NCI-H2196 treated with DMSO at 0.1 percent for 48 hours (cell line): ENCODE data around the gene MRPL12.
A peak's percentile ranks its signal among the peaks of the same experiment; 100 is the strongest.

Experiments used
- DNase-seq: peaks from one replicate; lab custom pipeline; 2025; ENCODE audit not compliant: unreplicated experiment; lab: John Stamatoyannopoulos, UW

The MRPL12 gene

DNA sequence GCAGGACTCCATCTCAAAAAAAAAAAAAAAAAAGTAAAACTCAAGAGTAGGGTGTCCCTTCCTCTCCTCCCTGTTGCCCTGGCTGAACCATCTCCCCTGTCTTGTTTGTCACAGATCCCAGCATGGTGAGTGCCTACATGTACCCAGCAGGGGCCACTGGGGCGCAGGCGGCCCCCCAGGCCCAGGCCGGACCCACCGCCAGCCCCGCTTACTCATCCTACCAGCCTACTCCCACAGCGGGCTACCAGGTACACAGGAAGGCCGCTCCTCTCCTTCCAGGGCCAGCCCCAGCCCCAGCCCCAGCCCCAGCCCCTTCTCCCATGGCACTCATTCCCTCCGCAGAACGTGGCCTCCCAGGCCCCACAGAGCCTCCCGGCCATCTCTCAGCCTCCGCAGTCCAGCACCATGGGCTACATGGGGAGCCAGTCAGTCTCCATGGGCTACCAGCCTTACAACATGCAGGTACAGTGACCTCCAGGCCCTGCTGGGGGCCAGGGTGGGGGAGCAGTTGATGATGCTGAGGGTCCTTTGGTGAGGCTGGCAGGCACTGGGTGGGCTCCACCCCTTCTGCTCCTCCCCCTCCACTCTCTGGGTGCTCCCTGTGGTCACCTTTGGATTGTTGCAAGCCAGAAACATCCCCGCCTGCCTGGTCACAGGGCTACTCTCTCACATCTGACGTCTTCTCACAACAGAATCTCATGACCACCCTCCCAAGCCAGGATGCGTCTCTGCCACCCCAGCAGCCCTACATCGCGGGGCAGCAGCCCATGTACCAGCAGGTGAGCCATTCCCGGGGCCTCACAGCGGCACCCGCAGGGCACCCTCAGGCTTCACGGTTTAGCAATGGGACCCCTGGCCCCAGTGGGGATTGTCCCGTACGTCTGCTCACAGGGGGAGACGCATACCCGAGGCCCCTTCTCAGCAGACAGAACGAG lies 2.5 kb upstream of the MRPL12 start:
- no peak for DNase-seq

DNA sequence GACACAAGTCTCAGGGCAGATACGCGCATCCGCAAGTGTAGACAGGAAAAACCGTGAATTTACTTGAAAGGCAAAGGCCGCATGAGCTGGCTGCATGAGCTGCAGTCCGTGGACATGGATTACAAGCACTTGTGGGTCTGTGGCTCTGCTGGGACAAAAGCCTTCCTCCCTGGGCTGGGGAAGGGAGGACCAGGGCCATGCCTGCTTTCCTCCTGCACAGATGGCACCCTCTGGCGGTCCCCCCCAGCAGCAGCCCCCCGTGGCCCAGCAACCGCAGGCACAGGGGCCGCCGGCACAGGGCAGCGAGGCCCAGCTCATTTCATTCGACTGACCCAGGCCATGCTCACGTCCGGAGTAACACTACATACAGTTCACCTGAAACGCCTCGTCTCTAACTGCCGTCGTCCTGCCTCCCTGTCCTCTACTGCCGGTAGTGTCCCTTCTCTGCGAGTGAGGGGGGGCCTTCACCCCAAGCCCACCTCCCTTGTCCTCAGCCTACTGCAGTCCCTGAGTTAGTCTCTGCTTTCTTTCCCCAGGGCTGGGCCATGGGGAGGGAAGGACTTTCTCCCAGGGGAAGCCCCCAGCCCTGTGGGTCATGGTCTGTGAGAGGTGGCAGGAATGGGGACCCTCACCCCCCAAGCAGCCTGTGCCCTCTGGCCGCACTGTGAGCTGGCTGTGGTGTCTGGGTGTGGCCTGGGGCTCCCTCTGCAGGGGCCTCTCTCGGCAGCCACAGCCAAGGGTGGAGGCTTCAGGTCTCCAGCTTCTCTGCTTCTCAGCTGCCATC lies 1.7 kb upstream of the MRPL12 start:
- DNase-seq, result no peak

DNA sequence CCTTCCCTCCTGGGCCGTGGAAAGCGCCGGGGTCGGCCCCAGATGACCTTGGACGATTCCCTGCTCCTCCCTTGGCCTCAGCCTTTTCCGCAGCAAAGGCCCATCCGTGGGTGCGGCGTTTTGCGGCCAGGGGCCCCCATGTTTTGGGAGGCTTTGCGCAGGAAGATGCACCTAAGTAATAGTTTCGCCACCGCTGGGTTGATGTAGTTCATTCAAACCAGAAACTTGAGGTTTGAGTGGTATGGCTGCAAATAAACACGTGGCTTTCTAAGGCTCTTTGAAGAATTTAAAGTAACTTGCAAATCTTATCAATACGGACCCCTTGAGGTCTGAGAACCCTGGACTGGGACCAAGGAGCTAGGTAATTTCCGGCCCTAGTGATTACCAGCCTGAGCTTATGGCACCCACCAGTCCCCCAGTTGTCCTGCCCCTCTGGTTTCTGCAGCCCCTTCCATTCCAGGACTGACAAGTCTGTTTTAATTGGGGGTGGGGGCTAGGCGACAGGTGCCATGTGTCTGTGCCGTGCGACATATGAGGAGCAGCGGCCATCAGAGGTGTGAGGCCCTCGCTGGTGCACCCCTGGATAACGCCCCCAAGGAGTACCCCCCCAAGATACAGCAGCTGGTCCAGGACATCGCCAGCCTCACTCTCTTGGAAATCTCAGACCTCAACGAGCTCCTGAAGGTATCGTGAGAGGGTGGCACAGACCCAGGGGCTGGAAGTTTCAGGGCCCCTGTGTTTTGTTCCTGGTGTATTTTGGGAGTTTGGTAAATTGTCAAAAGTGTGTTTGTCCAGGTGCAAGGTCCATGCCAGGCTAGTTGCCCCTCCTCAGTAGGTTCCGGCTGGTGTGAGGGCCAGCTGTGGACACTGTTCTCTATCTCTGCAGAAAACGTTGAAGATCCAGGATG lies 834 bp downstream of the MRPL12 start:
- DNase-seq, result no peak

DNA sequence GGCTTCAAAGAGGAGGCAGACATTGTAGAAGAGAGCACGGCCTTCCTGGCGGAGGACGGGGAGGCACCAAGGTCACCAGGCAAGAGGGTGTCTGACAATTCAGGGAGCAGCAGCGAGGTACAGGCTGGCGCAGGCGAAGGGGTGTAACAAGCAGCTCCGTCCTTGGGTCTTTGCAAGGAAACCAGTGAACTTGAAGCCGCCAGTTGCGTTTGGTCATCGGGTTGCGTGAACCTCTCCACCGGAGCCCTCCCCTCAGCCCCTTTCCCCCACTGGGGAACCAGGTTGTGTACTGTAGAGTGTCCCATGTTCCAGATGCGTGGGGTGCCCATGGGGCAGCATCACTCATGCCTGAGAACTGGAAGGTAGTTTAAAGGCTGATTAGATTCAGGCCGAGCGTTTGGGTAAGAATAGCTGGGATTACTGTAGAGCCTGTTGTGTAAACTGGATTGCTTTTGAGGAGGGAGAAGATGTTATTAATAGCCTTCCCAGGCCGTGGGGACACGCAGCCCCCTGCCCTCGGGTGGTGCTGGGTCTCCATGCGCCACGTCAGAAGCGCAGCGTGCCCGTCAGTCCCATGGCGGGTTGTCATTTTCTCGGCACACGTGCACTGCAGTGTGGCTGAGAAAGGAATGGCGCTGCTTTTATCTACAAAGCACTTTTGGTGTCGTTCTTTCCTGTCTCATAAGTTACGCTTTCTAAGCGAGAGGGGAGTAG lies 2.5 kb downstream of the MRPL12 start:
- no peak for DNase-seq

DNA sequence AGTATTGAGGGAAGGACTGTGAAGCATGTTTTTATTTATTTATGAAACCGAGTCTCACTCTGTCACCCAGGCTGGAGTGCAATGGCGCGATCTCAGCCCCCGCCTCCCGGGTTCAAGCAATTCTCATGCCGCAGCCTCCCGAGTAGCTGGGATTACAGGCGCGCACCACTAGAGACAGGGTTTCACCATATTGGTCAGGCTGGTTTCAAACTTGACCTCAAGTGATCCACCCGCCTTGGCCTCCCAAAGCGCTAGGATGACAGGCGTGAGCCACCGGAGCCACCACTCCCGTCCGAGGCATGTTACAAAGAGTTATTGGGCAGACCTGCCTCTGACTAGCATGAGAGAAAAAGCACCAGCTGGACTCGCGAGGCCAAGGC lies 3.1 kb downstream of the MRPL12 start:
- DNase-seq, result no peak

DNA sequence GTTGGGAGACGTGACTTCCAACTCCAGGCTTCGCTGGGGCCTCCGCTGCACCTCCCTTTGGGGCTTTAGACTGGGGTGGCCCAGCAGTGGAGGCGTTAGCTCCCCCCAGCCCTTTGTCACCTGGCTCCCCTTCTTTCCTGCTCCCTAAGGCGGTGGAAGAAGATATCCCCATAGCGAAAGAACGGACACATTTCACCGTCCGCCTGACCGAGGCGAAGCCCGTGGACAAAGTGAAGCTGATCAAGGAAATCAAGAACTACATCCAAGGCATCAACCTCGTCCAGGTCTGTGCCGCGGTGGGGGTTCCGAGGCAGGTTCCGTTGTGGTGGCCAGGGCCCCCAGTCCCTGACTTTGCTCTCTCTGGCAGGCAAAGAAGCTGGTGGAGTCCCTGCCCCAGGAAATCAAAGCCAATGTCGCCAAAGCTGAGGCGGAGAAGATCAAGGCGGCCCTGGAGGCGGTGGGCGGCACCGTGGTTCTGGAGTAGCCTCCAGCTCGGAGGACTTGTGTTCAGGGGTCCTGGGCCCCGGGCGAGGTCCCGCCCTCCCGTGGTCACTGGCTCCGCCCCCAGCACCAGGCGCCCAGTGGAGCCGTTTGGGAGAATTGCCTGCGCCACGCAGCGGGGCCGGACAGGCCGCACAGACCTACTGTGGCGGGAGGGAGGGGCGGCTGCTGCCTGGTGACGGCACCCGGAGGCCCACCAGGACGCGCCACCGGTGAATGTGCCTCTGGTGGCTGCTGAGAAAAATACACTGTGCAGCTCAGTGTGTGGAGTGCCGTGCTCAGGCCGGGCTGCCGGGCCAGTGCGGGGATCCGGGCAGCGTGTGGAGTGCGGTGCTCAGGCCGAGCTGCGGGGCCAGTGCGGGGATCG lies 3.8 kb downstream of the MRPL12 start:
- no peak for DNase-seq

DNA sequence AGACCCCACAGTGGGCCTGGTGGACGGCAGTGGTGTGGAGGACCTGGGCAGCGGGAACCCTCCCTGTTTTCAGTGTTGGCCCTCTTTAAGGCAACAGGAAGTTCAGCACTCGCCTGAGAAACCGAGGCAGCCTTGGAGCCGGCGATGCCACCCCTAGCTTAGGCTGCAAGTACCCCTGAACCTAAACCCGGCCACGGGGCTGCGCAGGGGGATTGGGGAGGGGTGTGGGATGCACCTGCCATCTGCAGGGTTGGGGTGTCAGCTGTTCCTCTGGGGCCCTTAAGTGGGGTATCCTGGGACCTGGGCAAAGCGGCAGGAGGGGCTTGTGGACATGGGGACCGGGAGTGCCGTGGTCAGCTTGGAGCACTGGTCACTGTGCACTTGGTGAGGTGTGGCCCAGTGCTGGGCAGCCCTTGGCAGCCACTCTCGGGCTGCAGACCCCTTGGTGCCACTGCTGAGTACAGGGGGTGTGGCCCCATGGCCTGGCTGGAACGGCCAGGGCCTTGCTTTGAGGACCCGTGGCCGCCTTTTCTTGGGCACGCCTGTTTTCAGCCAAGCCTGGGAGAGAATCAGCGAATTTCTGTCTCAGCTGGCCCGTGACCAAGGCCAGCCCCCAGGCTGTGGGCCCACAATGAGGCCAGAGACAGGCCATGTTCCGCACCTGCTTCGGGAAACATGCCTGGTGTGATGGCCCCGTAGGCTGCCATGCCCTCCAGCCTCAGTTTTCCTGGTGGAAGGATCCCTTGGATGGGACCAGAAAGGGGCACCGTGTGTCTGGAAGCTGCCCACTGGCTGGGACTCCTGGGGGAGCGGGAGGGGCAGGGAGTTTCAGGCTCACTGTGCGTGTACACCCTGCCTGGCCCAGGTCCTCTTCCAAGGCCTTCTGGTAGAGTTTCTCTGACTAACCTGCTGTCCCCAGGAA lies 4.8 kb downstream of the MRPL12 start:
- DNase-seq, result no peak

DNA sequence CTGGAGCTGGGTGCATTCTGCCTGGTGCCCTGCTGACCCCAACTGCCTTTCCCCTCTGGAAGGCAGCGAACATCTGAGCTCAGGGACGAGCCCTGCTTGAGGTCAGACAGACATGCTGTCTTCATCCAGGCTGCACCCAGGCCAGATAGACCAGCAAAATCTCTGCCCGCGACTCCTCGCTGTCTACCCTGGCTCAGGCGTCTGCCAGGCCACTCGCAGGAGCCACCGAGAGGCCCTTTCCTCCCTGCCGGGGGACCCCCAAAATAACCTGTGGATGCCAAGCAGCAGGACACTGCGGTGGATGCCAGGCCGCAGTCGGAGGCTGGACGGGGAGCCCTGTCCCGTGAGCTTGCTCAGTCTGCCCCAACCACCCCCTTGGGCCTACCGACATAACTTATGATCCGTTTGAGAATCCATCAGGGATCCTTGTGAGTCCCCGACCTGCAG lies 5.6 kb downstream of the MRPL12 start:
- DNase-seq, result no peak

DNA sequence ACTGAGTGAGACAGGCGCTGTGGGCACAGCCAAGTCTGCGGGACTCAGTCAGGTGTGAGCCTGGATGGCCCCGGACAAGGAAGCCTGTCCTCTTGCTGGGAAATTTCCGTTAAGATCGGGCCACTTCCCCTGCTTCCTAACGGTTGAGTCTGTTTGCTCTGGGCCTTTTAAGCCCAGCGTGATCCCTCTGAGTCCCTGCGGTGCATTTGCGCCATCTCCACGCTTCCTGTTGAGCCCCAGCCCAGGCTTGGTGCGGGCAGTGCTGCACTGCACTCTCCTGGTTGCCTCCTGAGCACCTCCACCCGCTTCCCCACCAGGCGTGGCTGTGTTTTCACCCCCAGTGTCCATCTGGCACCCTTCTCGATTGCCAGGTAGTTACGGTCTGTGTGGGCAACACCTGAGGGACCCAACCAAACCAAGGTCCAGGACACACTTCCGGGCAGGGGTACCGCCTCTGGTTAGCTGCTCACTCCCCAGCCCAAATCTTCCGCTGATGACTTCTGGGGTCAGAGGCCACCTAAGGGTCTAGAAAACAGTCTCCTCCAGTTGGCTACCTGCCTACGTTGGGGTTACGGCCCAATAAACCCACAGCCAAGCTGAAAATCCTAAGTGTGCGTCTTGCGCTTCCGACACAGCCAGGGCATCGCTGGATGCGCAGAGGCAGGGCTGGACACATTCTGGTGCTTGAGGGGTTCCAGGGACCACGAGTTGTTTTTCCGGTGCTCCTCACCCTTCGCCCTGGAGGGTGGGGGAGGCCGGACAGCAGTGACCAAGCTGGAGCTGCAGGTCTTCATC lies 7.5 kb downstream of the MRPL12 start:
- DNase-seq, result no peak

DNA sequence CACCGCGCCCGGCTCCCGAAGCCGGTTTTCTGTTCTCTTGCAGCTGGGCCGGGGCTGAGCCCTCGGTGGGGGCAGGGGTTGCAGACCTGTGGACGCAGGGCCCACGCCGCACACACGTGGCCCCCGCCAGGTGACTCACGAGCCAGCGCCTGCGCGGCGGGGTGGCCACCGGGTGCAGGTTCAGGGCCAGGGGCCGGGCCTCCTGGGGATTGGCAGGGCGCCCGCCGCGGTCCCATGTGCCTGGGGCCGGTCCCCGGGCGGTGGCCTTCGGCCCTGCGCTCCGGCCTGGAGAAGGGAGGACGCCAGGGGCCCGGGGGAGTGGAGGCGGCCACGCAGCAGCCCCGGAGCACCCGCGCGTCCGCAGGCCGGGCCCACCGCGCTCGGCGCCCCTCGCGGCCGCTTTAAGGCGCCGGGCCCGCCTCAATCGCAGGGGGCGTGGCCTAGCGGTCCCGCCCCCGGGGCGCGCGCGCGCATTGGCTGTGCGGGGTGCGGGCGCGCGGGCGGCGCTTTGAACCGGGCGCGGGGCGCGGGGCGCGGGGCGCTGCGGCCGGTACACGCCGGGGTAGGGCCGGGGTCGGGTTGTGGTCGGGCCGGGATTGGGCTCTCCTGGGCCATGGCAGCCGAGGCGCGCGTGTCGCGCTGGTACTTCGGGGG lies 8.8 kb downstream of the MRPL12 start, which contains the start of gene SLC25A10:
Gene SLC25A10, plus strand, starts transcription at position 471 of the 654 bp plus-strand sequence. Its CDS starts 143 bp downstream, at position 614.
- DNase-seq, result peak; percentile 94

DNA sequence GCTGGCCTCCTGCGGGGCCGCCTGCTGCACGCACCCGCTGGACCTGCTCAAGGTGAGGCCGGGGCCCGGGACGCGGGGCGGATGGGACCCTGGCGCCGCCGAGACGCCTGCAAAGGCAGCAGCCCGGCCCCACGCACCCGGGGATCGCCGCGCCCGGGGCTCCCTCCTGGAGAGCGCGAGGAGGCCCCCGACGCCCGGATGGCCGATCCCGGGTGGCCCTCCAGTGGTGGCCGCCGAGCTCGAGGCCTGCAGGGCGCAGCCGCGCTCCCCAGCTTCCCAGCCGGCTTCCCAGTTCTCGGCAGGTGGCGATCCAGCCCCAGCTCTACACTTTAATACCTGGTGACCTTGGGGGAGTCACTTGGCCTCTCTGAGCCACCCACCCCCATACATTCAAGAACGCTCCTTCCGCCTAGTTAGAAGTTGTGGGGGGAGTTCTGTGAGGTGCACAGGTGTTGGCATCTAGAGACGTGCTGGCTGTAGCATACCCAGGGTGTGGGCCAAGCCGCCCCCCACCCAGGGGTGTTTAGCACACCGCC lies 9.4 kb downstream of the MRPL12 start:
- DNase-seq, result no peak

DNA sequence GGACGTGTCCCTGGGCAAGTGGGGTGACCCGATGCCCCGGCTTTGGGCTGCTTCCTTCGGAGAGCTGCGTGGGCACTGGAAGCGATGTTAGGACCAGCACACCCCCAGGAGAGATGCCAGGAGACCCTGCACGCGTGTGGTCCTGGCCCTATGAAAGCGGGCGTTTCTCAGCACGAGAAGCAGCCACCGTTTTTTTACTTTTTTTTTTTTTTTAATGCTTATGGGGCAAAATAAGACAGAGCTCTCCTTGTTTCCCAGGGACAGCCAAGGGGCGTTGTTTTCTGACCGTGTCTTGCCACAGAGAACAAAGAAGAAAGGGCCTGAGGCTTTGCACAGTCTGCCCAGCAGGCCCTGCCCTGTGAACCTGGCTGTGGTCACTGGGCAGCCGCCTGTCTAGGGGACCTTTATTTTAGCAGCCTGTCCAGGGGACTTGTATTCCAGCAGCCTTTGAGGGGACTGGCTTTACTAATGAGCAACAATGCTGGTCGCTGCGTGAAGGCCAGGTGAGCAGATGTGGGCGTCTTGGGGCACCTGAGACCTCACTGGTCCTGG lies 9.9 kb downstream of the MRPL12 start:
- no peak for DNase-seq

DNA sequence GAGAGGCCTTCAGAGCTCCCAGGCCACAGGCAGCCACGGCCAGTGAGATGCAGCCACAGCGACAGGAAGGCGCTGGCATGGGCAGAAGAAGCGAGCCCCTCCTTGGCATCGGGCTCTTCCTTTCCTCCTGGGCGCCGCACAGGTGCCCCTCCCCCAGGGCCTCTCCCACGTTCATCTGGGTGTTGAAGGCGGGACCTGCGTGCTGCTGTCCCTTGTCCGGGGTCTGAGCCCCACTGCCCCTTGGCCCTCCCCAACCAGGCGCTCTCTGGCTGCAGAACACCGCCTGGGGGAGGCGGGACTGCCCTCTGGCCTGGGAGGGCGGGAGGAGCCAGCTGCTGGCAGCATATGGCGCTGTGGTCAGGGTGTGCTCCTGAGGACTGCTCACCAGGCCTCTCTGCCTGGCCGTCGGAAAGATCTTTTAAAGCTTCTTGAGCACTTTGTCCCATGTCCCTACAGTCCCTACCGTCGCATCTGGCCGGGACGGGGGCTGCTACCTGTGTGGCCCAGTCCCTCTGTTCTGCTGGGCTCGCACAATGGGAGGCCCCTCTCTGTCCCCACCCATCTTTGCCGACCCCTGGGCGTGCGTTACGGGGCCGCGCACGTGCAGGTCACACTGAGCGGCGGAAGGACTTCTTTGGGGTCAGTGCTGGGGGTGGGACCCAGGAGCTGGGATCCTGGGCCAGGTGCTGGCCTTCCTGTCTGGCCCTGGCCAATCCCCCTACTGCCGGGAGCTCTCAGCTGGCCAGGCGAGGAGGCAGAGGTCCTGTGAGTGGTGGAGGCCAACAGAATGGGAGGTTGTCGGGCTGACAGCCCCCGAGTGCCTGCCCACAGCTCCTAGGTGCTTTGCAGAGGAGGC lies 10.6 kb downstream of the MRPL12 start:
- DNase-seq, result peak; percentile 88

DNA sequence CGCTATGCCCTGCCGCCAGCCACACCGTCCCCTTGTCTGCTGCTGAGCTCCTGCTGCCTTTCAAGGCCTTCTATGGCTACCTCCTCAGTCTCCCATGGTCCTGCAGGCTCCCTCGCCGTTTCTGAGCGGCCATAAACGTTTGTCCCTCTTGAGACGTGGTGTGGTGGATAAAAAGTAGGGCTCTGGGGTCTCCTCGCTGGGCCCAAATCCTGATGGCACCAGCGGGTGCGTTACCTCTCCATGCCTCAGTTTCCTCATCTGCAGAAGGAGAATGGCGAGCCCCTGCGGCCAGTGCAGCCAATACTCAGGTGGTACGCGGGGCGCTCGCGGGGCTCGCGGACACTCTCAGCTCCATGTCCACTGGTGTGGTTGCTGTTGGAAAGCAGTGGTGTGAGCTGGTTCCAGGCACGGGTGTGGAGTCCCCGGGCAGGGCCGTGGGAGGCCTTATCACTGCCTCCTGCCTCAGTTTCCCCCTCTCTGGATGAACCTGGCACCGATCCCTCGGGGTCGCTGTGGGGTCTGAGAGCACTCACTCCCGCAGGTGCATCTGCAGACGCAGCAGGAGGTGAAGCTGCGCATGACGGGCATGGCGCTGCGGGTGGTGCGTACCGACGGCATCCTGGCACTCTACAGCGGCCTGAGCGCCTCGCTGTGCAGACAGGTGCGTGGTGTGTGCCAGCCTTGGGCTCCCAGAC lies 11.4 kb downstream of the MRPL12 start:
- no peak for DNase-seq
